Transverse colon (tissue), 4 donors: ENCODE data around the gene UNC5C.

Experiments used
- CTCF ChIP-seq, 5 experiments: fragments of 200-600 bp in 3 of 5; fragments of 450-650 bp in 2 of 5; sonication (generic) in 3 of 5; IDR thresholded peaks; 1 replicate in 2 of 5; 2 replicates in 3 of 5; pipeline ENCODE4 v1.5.1; 2016 to 2017; ENCODE audit warnings: antibody characterized with exemption in 5 of 5, inconsistent platforms in 3 of 5, mild to moderate bottlenecking in 2 of 5, moderate library complexity in 1 of 5
- EP300 ChIP-seq: sonication (generic); formaldehyde crosslinking; IDR thresholded peaks from one replicate; pipeline ENCODE4 v1.6.1; 2017; ENCODE audit warnings: antibody characterized with exemption, low read depth
- POLR2A ChIP-seq: fragments of 450-650 bp; IDR thresholded peaks from one replicate; pipeline ENCODE4 v1.6.1; 2016; ENCODE audit warnings: antibody characterized with exemption, mild to moderate bottlenecking, moderate library complexity
- POLR2AphosphoS5 ChIP-seq, 3 donors: sonication (generic); formaldehyde crosslinking; IDR thresholded peaks; one replicate each; pipeline ENCODE4 v1.6.1; 2016; ENCODE audit warnings: antibody characterized with exemption in 3 of 3

GRCh38 chr4:95215991-95216605 lies 332.7 kb downstream of the UNC5C start:
- TF ChIP-seq CTCF (IDR thresholded peaks at IDR 0.05), result no peak
- no peak for TF ChIP-seq POLR2A
- TF ChIP-seq POLR2AphosphoS5 (IDR thresholded peaks at IDR 0.05), result no peak
- no peak for TF ChIP-seq EP300
